ENCODE data around the gene YDJC. TPM values are rescaled to one million over a fixed set of nuclear protein-coding genes. Genes with fewer than 3 reads are reported as not detected.

YDJC gene
- total and polyA plus RNA-seq, 9 of the 15 experiments (the other 6 are each of a cell fraction or from before 2014, with no cell fraction given) = 13.5 to 871 (median 164) TPM

DNA sequence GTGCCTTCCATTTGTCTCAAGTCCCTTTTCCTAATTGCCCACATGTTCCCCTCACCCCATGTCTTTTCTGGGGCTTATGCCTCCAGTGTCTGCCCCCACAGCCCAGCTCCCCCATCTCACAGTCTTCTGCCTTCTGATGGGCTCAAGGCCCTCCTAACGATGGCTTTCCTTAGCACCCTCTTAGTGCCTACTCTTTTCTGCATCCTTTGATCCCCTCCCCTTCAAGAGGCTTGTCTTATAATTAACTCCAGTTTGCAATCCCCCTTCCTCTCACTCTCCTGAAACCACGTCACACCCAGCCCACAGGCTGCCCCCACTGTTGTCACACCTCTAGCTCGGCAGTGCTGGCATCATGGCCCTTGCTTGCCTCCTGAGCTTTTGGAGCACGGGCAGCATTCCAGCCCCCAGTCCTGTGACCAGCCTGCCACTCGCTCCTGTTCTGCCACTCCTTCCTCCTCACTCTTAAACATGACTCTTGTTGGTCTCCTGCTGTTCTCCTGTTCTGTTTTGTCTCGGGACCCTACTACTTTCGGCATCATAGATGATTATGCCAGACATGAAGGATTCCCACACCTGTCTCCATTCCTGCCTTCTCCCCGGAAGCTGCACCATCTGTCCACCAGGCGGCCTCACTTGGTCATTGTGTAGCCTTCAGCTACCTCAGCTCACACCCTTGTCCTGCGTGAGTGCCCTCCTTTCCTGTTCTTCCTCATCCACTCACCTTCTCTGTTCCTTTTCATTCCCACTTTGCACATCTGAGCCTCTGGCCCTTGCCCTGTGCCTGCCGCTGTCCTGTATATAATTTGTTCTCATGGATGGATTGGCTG is 36.2 kb downstream of the YDJC start (continued):
- TF ChIP-seq PCBP1 (IDR thresholded peaks at IDR 0.05; ENCODE audit: low read depth, low read length, poor library complexity, severe bottlenecking) (no peak), PHF21A (IDR thresholded peaks at IDR 0.05; ENCODE audit: borderline replicate concordance, low read depth) (no peak), ELF2 (CRISPR knock-in tag; IDR thresholded peaks at IDR 0.05) (no peak), MBD2 (IDR thresholded peaks at IDR 0.05; ENCODE audit: borderline replicate concordance, low read depth) (no peak), KLF6 (CRISPR knock-in tag; IDR thresholded peaks at IDR 0.05; ENCODE audit: borderline replicate concordance) (no peak), ZBTB2 (IDR thresholded peaks at IDR 0.05) (no peak), SMAD1 (IDR thresholded peaks at IDR 0.05; ENCODE audit: low read depth, low read length, partially characterized antibody) (no peak), NRF1 (conservative IDR thresholded peaks at IDR 0.05 in 1 of 2, IDR thresholded peaks at IDR 0.05 in 1 of 2) (no peak), HMG20B (CRISPR knock-in tag; IDR thresholded peaks at IDR 0.05) (no peak), HOXB6 (CRISPR knock-in tag; IDR thresholded peaks at IDR 0.05; ENCODE audit: borderline replicate concordance) (no peak), SAFB2 (IDR thresholded peaks at IDR 0.05; ENCODE audit: borderline replicate concordance, low read depth, low read length, severe bottlenecking) (no peak), ELF1 (tag; IDR thresholded peaks at IDR 0.05) (no peak), NFATC3 (IDR thresholded peaks at IDR 0.05) (no peak), ZNF699 (CRISPR knock-in tag; IDR thresholded peaks at IDR 0.05; ENCODE audit: insufficient replicate concordance) (no peak), ERF (CRISPR knock-in tag; IDR thresholded peaks at IDR 0.05) (no peak), ZNF324 (CRISPR knock-in tag; IDR thresholded peaks at IDR 0.05) (0 out of 2 replicates have a peak, but pooled peaks have one; percentile 5), RFX5 (IDR thresholded peaks at IDR 0.05; ENCODE audit: low read depth, low read length) (no peak), GTF2F1 (IDR thresholded peaks at IDR 0.05; ENCODE audit: low read depth, low read length) (no peak), BCL6 (CRISPR knock-in tag; IDR thresholded peaks at IDR 0.05) (no peak), TAF15 (IDR thresholded peaks at IDR 0.05; ENCODE audit: low read depth, low read length) (no peak), HNRNPL (IDR thresholded peaks at IDR 0.05; ENCODE audit: low read depth, low read length) (no peak)
- TF ChIP-seq, protein P1, sequence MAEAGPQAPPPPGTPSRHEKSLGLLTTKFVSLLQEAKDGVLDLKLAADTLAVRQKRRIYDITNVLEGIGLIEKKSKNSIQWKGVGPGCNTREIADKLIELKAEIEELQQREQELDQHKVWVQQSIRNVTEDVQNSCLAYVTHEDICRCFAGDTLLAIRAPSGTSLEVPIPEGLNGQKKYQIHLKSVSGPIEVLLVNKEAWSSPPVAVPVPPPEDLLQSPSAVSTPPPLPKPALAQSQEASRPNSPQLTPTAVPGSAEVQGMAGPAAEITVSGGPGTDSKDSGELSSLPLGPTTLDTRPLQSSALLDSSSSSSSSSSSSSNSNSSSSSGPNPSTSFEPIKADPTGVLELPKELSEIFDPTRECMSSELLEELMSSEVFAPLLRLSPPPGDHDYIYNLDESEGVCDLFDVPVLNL (CRISPR knock-in tag; IDR thresholded peaks at IDR 0.05; ENCODE audit: low read depth) = no peak
- TF ChIP-seq, protein P2, sequence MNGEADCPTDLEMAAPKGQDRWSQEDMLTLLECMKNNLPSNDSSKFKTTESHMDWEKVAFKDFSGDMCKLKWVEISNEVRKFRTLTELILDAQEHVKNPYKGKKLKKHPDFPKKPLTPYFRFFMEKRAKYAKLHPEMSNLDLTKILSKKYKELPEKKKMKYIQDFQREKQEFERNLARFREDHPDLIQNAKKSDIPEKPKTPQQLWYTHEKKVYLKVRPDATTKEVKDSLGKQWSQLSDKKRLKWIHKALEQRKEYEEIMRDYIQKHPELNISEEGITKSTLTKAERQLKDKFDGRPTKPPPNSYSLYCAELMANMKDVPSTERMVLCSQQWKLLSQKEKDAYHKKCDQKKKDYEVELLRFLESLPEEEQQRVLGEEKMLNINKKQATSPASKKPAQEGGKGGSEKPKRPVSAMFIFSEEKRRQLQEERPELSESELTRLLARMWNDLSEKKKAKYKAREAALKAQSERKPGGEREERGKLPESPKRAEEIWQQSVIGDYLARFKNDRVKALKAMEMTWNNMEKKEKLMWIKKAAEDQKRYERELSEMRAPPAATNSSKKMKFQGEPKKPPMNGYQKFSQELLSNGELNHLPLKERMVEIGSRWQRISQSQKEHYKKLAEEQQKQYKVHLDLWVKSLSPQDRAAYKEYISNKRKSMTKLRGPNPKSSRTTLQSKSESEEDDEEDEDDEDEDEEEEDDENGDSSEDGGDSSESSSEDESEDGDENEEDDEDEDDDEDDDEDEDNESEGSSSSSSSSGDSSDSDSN (IDR thresholded peaks at IDR 0.05; ENCODE audit: borderline replicate concordance in 1 of 2, low read depth in 2 of 2, low read length in 2 of 2) = no peak
- TF ChIP-seq, protein P3, sequence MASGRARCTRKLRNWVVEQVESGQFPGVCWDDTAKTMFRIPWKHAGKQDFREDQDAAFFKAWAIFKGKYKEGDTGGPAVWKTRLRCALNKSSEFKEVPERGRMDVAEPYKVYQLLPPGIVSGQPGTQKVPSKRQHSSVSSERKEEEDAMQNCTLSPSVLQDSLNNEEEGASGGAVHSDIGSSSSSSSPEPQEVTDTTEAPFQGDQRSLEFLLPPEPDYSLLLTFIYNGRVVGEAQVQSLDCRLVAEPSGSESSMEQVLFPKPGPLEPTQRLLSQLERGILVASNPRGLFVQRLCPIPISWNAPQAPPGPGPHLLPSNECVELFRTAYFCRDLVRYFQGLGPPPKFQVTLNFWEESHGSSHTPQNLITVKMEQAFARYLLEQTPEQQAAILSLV (tag; IDR thresholded peaks at IDR 0.05) = no peak

All from K562 (cell line).